Adipose tissue (tissue), 3 donors: ENCODE measurements around the gene SMR3B. TPM values are rescaled to one million over a fixed set of nuclear protein-coding genes. Genes with fewer than 3 reads are reported as not detected.

Experiments used
- H3K27ac ChIP-seq: one replicate; pipeline ENCODE4 v1.5.1; 2013; ENCODE audit warnings: low read depth, low read length
- WGBS, 3 donors: extraction: QIAGEN DNeasy Blood & Tissue Kit; methylation state at CpG; one replicate each; pipeline ENCODE4 v1.1.7; 2013; 5-methylcytosine and 5-hydroxymethylcytosine counted together
- polyA plus RNA-seq, 3 donors: library from polyadenylated mRNA; stranded (reverse); fragments of 200-250 nt; gene quantifications; one replicate each; pipeline ENCODE4 v1.2.3, GENCODE V29; 2013
- donor health status: healthy with polysubstance abuse.
- donor health status: Bipolar disorder and iron deficiency.
- donor health status: healthy.

Gene SMR3B
- not detected for polyA plus RNA-seq

DNA sequence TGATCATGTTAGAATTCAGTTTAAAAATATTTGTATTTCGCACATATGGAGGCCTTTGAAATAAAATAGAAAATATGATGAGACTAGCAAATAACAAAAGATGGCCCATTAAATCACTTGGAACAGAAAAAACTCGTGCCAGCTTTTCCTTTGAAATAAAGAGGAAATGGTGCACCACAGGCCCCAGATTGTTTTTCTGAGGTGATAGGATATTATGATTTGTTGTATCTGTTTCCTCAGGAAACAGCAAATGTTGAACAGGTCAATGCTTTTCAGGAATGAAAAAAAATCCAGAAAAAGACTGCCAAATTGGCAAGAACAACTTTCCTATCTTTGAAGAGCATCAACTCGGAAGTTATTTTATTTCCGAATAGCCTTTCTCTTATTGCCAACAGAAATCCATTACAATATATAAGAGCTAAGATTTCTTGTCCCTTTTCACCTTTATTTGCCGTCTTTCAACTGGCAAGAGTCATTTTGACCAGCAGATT lies at the start of gene SMR3B:
Gene SMR3B (plus strand): TSS at position 441 of the 491 bp plus-strand sequence. CDS start 1,380 bp downstream, outside the sequence.
- 53 to 73% (median 56%) methylated on average over 5 of the region's 5 CpGs for WGBS, 3 donors
- H3K27ac ChIP-seq: no peak within 1 kb of the TSS

GRCh38 chr4:70334681-70335080 lies 48.2 kb upstream of the SMR3B start, which contains the start of gene CABS1:
TSS of gene CABS1 (plus strand) at chr4:70334981. CDS start at chr4:70335040, 59 bp downstream.
- WGBS, 3 donors: 87 to 94% (median 89%) methylated on average over 3 of the region's 3 CpGs
- H3K27ac ChIP-seq: no peak within 1 kb of the TSS

DNA sequence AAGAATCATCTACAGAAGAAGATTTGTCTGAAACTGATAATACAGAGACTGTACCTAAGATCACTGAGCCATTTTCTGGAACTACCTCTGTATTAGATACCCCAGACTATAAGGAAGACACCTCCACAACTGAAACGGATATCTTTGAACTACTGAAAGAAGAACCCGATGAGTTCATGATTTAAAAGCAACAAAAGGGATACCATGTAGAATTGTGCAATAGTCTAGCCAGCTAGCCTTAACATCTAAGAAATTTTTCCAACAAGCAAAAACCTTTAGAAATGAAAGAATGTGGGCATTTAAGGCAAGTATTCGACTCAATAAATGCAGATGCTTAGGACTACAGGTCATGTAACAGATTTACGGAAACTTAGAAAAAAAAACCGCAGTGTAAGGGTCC lies 46.9 kb upstream of the SMR3B start:
- no peak overlapping the region for H3K27ac ChIP-seq
- 79 to 87% (median 80%) methylated on average over 5 of the region's 5 CpGs for whole genome bisulfite sequencing, 3 donors

- 45 to 80% (median 56%) methylated on average over 1 of the region's 1 CpG for WGBS, 3 donors
- no peak overlapping the region for H3K27ac ChIP-seq
These were observed 45.0 kb upstream of the SMR3B start for GRCh38 chr4:70337886-70338420.

- no peak overlapping the region for H3K27ac ChIP-seq
- WGBS, 3 donors: 48 to 67% (median 63%) methylated on average over 1 of the region's 1 CpG
These were observed 26.7 kb upstream of the SMR3B start for GRCh38 chr4:70356185-70356584.

GRCh38 chr4:70359115-70359661 lies 23.7 kb upstream of the SMR3B start:
- WGBS, 3 donors: 54 to 55% (median 55%) methylated on average over 3 of the region's 3 CpGs
- no peak overlapping the region for H3K27ac ChIP-seq

DNA sequence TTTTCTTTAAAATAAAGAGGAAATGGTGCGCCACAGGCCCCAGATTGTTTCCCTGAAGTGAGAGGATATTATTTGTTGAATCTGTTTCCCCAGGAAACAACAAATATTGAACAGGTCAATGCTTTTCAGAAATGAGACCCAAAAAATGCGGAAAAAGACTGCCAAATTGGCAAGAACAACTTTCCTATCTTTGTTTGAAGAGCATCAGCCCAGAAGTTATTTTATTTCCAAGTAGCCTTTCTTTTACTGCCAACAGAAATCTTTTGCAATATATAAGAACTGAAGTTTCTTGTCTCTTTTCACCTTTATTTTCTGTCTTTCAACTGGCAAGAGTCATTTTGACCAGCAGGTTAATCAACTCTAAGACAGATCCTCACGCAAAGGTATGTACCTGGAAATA lies 22.5 kb upstream of the SMR3B start, which contains the start of gene SMR3A:
Gene SMR3A (plus strand): TSS at position 301 of the 400 bp plus-strand sequence. CDS start 1,356 bp downstream, outside the sequence.
- 43 to 66% (median 62%) methylated on average over 3 of the region's 3 CpGs for WGBS, 3 donors
- H3K27ac ChIP-seq: no peak within 1 kb of the TSS

DNA sequence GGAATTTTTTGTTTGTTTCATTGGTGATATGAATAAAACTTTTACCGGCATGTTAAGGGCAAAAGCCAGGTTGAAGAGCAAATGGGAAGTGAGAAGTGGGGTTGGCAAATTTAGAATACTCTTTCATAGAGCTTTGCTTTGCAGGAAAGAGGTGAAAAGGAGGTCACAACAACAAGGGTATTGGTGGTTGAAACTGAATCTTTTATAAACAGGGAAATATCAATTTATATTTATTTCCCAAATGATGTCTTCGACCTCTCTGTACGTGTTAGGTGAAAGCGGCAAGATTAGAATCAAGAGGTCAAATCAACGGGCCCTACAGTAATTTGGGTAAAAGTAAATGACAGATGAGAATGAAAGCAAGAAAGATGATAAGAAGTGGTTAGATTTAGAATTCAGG lies 18.9 kb upstream of the SMR3B start:
- WGBS, 3 donors: 88 to 91% (median 90%) methylated on average over 5 of the region's 5 CpGs
- H3K27ac ChIP-seq: no peak overlapping the region

- WGBS, 3 donors: 34 to 46% (median 43%) methylated on average over 2 of the region's 2 CpGs
- H3K27ac ChIP-seq: no peak overlapping the region
These were observed 17.5 kb upstream of the SMR3B start for GRCh38 chr4:70365479-70365878.

- H3K27ac ChIP-seq: no peak overlapping the region
- WGBS, 3 donors: 94 to 95% (median 94%) methylated on average over 1 of the region's 1 CpG
These were observed 15.1 kb upstream of the SMR3B start for GRCh38 chr4:70367813-70368212.

GRCh38 chr4:70371987-70372386 lies 10.9 kb upstream of the SMR3B start:
- H3K27ac ChIP-seq: no peak overlapping the region
- WGBS, 3 donors: 81 to 89% (median 82%) methylated on average over 4 of the region's 4 CpGs

- H3K27ac ChIP-seq: no peak overlapping the region
- WGBS, 3 donors: 75 to 85% (median 77%) methylated on average over 3 of the region's 3 CpGs
These were observed 10.2 kb upstream of the SMR3B start for GRCh38 chr4:70372760-70373159.

GRCh38 chr4:70380578-70380977 lies 2.4 kb upstream of the SMR3B start:
- no peak overlapping the region for H3K27ac ChIP-seq
- WGBS, 3 donors: 72 to 88% (median 81%) methylated on average over 3 of the region's 3 CpGs

GRCh38 chr4:70392057-70392776 lies 9.3 kb downstream of the SMR3B start:
- WGBS, 3 donors: 54 to 64% (median 60%) methylated on average over 2 of the region's 2 CpGs
- no peak overlapping the region for H3K27ac ChIP-seq

DNA sequence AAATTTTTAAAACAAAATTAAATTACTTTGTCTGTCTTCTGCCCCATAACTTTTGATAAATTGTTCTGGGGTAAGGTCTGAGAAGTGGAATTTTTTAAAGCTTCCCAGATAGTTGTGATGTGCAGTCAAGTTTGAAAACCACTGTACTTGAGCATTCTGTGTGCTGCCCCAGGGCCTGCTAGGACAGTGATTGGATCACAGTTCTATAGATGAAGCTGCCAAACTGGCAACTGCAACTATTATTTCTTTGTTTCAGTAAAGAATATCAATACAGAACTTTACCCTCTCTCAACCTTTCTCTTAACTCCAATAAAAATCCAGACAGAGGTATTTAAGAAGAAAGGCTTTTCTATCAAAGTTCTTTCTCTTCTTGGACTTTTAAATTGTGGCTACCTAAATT lies 14.6 kb downstream of the SMR3B start, which contains the start of gene OPRPN:
Gene OPRPN (plus strand): TSS at position 361 of the 400 bp plus-strand sequence. CDS start 1,346 bp downstream, outside the sequence.
- H3K27ac ChIP-seq: no peak within 1 kb of the TSS

GRCh38 chr4:70399319-70399718 lies 16.4 kb downstream of the SMR3B start:
- no peak overlapping the region for H3K27ac ChIP-seq
- 85 to 100% (median 96%) methylated on average over 1 of the region's 1 CpG for WGBS, 3 donors

- H3K27ac ChIP-seq: no peak overlapping the region
- WGBS, 3 donors: 68 to 90% (median 75%) methylated on average over 1 of the region's 1 CpG
These were observed 19.8 kb downstream of the SMR3B start for GRCh38 chr4:70402762-70403161.

- WGBS, 3 donors: 55 to 76% (median 74%) methylated on average over 6 of the region's 6 CpGs
These were observed 22.8 kb downstream of the SMR3B start for GRCh38 chr4:70405765-70406164.

GRCh38 chr4:70425306-70425705 lies 42.4 kb downstream of the SMR3B start:
- no peak overlapping the region for H3K27ac ChIP-seq
- 76 to 86% (median 77%) methylated on average over 1 of the region's 1 CpG for WGBS, 3 donors

More at GRCh38 chr4:70405765-70406164, 22.8 kb downstream of the SMR3B start:
- H3K27ac ChIP-seq: no peak overlapping the region
